ENCODE measurements around the gene BAZ2B.

The BAZ2B gene

DNA sequence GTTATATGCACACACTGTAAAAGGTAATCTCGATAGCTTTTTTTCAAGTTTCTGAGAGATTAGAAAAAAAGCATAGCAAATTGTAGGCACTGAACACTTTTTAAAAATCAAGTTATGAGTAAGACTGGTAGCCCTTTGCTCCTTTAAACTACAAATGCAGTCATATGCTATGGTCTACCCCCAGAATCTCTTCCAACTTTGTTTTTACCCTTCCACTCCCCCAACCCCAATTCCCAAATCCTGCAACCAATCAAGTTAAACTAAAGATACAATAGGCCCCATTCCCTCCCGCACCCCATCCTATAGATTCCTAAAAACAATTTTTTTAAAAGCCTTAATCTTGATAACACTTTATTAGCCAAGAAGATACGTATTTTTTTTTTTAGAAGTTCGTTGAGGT lies 752 bp upstream of the BAZ2B start:
- DNase-seq, result no peak

DNA sequence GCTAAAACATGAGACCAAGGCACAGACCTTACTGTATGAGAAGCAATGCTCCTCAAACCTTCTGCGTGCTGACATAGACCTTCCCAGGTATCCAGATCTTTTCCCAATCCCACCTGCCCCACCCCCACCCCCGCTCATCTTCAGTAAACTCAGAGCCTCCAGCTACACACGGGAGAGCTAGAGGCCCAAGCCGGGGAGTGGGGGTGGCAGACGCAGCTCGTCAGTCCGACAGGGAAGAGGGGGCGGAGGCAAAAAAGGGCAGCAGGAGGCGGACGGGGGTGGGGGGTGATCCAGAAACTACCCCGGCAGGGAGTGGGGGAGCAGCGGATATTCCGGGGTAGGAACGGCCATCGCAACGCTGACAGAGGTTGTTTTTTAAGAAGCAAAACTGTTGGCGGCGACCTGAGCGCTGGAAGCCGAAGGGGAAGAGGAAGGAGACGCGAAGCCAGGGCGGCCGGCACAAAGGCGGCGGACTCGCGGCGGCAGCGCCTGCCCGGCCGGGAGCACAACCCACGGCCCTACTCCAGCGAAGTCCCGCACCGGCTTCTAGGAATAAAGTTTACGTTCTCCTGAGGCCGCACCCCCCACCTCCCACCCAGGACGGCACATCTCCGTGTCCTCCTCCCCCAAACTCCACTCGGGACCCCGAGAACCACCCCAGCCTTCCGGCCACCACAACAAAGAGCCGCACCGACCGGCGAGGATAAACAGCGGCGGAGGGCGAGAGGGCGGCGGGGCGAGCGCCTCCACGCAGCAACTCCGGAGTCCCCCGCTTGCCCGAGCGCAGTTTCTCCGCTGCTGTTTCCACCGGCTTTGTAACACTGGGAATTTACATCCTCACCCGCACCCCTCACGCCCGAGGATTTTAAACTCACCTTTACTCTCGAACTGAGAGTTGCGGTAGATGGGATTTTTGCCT lies 722 bp downstream of the BAZ2B start:
- peak; percentile 40 to 90 (median 78) for DNase-seq

DNA sequence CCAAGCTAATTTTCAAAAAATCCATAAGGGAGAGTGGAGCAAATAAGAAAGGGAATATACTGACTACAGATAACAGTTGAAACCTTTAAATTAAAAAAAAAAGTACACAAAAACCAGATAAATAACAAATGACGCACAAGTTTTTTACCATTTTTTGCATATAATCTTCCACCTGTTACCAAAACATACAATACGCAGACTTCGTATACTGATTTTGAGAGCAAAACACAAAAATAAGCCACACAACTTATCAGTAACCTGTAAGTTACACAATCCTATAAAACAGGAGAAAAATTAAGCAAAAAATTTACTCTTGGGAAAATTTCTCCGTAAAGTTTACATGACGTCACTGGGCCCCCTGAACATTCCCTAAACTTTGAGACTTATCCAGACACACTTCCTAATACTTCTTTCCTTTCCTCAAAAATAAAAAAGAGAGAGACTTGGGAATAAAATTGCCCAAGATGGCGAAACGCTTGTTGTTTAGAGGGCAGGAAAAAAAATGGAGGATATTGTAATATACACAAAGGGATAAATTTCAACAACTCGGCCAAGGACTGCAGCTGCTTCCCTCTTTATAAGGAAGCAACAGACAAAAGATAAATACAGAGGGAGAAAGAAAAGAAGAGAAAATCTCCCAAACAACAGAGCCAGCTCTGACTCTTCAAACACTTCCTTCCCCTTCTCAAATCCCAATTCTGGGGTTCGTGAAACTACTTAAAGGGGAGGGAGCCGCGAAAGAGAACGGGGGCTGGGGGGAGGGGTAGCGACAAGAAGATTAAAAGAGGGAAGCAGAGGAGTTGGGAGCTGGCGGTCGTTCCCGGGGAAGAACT lies 1.6 kb downstream of the BAZ2B start:
- DNase-seq, result peak in 15 of 58 donors; percentile 53 to 87 (median 75)

DNA sequence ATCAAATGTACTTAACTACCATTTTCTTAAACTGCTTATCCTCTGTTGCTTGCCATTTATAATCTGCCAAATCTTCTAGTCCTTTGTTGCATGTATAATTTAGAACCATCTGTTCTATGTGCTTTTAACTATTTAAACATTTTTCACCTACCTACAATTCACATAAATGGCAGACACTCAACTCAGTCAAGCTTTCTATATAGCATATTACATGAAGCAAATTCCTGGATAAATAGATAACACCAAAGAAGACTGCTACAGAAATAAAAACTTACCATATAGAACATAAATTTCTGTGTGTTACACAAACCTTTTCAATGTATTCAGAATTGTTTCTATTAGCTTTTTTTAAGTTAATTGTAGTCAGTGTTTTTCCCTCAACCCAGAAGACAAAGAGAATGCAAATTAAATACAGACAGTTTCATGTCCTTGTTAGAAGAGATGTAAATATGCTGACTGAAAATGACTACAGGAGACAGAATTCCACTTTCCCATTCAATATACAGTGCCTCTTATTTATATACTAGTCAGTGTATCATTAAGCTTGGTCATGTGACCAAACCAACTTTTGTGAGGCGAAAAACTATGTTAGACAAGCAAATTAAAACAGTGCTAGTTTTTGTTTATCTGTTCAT lies 2.6 kb downstream of the BAZ2B start:
- DNase-seq, result peak in 1 of 58 donors; percentile 37

DNA sequence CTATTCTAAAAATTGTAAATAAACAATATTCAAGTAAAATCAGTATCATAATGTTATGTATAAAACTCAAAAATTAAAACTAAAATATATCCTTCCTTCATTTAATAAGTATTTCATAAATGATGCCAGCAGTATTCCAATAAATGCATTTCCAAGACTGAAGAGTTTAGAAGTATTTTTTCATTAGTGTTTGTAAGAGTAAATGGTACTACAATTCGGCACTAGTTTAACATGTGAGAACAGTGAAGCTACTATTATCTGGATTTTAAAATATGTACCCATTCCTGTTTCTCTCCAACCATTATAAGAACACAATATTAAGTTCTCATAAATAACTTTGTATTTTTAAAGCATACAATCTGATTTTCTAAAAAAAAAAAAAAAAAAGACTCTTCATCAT lies 3.3 kb downstream of the BAZ2B start:
- DNase-seq, result no peak

DNA sequence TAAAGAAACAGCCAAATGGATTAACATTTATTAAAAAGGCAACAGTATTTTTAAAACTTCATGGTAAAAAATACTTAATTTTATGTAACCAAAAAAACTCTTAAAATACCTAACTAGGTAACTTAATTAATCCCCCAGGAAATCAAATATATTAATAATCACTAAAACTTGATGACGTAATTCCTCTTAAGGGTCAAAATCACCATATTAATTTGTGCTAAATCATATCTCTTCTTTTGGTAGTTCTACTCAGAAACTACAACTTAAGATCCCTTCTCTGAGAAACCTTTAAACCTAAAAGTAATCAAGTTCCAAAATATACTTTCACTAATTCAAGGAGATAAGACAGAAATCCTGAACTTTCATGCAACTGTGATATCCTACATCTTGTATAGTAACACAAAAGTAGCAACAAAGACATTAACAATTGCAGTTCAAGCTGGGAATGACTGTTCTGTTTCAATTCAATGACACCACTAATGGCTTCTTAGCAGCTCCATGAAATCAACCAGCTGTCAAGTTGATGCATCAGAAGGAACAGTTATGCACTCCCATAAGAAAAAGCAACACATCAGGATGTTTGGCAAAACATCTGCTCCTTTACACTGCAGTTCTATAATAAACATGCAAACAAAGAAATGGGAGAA lies 4.0 kb downstream of the BAZ2B start:
- peak in 1 of 58 donors; percentile 6 for DNase-seq

DNA sequence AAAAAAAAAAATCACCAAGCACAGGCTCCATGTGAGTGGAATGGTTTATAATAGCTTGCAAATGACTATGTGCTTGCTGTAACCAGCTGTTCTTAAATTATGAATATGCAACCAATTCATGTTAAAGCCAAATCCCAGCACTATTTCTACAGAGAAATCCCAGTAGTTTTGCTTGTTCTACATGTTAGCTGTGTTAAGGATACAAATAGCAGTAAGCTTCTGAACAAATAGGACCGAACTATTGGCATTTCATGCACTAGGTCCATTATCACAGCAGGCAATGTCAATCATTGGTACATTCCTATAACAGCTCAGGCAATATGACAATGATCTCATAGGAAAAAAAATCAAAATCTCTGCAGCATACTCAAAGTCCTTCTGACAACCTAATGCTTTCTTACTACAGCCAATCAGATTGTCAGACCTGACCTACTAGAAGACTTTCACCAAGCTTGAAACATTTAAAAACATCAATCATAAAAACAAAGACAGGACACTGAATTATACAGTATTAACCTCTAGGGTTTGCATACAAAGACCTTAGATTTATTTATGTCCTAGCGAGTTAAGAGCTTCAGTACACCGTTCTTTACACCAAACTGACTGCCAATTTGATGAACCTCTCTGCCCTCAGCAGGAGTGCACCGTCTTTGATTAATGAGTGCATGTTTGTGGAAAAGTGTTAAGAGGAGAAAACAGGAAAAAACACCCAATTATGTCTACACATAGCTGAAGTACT lies 6.4 kb downstream of the BAZ2B start:
- no peak for DNase-seq

DNA sequence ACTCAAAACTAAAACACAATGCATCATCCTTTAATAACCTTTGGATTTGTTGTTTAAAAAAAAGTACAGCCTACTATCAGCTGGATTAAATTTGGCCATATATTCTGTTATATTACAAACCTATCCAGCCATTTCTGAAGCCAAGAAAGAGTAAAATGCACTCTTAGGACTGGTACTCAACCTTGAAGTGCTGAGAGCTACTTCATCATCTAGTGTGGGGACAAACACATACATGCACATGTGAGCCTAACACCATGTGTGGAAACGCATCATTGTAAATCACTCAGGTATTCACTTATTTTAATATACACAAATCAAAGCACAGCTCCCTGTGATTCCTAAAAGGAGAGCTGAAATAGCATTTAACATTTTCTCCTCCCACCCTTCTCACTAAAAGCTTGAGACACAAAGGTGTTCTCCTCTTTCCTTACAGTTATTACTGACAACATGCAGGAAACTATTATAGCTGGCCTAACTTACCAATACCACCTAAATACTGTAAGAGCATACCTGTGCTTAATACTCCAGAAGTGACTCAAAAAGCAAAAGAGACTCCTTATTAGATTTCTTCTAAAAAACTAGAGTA lies 7.5 kb downstream of the BAZ2B start:
- no peak for DNase-seq

DNA sequence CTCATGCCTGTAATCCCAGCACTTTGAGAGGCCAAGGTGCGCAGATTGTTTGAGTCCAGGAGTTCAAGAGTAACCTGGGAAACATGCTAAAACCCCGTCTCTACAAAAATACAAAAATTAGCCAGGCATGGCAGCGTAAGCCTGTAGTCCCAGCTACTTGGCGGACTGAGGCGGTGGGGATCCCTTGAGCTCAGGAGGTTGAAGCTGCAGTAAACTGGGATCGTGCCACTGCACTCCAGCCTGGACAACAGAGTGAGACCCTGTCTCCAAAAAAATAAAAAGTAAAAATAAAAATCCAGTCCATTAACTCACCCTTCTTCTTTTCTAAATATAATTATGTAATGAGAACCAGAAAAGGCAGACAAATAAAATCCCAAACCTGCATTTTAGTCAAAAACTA lies 8.2 kb downstream of the BAZ2B start:
- DNase-seq, result no peak

DNA sequence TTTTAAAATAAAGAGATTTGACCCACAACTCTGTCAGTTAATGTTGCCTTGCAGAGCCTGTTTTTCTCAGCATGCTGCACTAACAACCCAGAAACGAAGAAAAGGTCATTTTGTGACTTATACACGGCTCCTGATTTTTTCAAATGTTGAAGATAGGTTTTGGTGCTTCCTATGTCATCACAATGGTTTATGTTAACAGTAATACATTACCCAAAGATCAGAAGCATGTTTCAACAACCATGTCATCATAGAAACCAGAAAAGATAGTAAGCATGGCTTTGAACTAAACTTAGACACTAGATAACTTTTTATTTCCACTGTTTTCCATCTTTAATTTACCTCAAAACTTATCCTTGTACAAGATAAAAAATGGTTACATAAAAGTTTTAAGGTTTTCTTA lies 10.1 kb downstream of the BAZ2B start:
- DNase-seq, result no peak

DNA sequence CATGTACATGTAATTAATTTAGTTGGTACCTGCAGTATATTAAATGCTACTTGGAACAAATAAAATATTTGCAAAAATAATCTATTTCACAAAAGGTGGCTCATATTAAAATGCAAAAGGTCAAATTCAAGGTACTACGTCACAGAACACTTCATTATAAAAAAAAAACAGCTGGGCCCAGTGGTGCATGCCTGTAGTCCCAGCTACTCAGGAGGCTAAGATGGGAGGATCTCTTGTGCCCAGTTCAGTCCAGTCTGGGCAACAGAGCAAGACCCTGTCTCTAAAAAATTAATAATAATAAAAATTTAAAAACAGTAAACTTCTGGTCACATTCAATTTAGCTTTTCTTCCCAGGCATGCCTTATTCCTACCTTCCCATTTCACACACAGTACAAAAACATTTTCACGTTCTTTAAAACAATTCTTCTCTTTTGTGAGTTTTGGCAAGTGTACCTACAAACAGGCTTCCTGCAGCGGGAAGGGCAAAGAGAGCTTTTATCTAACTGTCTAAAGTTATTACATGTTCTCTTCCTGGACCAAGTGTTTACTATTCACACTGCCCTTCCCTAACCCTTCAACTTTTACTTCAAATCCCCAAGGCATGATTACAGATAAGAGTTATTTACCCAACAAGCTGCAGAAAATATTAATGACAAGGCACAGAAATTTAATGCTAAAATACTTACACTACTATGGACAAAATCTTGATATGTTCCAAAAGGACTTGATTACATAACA lies 10.7 kb downstream of the BAZ2B start:
- DNase-seq, result no peak

DNA sequence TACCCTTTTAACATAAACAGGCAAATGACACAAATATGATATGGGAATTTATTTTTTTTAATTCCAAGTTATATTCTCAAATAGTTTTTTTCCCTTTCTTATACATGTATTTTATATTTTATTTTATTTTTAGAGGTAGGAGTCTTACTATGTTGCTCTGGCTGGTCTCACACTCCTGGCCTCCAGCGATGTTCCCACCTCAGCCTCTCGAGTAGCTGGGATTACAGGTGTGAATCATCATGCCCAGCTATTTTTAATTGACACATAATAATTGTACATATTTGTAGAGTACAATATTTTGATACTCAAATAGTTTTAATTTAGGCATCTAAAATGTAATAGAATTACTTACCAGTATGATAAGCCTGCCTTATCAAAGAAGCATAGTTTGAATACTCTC lies 12.2 kb downstream of the BAZ2B start:
- DNase-seq, result no peak

DNA sequence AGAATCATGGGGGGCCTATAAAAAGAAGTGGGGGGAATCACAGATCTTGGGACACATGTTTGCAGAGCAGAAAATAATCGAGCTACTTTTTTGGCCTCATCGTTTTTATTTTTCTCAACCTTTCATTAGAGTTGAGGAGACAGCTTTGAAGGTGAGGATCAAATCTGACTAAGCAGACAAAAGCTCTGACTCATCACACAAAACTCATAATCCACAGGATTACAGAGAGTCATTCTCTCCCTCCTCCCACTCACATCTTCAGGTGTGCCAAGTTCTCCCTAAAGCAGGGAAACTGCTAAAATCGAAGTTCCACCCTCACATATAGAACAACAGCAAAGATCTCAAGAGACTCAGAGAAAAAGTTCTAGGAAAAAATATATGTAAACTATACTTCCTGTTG lies 15.6 kb downstream of the BAZ2B start:
- DNase-seq, result peak in 1 of 58 donors; percentile 17

DNA sequence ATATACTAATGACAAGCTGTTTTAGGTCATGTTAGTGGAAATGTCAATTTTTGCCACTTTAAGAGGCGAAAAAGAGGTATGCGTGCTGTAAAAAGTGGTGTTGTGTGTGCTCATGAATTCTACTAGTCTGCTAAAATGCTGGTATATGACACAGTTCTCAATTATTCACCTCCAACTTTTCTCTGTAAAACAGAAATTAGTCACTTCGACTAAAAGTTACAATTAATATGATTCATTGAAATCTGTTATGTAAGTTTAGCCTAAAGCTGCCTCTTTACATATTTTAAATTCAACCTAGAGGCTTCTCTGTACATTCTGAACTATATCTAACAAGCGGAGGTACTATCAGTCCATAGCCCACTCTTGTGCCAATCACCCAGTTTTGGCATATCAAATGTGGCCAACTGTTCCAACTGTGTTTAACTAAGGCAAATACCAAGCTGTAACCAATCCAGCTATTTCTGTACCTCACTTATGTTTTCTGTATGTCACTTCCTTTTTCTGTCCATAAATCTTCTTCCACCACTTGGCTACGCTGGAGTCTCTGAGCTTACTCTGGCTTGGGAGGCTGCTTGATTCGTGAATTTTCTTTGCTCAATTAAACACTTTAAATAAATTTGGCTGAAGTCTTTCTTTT lies 20.8 kb downstream of the BAZ2B start:
- peak in 3 of 58 donors; percentile 12 to 41 (median 20) for DNase-seq

DNA sequence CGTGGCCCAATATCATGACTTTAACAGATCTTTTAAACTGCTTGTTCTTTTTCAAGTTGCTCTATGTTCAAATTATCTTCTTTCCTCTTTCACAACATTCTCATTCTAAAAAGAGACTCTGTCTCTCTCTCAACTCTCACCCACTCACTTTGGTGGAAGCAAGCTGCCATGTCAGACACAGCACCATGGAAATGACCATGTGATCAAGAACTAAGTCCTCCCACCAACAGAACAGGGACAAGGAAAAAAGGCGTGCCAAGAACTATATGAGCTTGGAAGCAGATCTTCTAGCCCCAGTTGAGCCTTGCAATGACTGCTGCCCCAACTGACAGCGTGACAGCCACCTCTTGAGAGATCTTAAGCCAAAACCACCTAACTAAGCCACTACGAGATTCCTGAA lies 23.9 kb downstream of the BAZ2B start:
- peak in 14 of 58 donors; percentile 3 to 66 (median 16) for DNase-seq

DNA sequence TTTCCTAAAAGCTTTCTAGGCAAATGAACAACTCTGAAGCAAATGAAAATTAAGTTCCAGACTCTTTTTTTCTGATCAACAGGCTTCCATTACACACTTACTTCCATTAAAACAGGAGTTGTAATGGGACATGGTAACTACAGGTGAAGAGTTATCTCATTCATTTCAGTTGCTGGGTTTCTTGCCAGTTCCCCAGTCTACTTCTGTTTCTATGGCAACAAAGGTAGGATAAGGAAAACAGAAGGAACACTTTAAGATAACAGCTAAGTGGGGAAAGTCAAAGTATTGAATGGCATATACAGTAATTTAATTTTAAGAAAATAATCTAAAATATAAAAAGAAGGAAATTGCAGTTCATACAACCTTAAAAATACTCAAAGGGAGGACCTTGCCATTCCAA lies 25.1 kb downstream of the BAZ2B start:
- no peak for DNase-seq

DNA sequence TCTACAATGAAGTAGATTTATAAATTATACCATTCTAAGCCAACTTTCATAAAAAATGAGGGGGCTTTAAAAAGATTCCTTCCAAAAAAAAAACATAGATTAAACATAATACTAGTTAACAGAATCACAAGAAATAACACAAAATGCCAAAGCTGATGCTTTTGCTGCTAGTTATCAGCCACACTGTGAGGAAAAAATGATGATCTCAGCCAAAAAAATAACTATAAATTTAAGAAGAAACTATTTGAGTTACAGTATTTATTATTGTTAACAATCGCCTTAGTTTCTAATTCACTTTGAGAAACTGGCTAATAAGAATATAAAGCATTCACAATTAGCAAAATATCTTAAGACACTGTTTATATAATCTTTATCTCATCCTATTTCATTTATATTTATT lies 27.1 kb downstream of the BAZ2B start:
- DNase-seq, result no peak

DNA sequence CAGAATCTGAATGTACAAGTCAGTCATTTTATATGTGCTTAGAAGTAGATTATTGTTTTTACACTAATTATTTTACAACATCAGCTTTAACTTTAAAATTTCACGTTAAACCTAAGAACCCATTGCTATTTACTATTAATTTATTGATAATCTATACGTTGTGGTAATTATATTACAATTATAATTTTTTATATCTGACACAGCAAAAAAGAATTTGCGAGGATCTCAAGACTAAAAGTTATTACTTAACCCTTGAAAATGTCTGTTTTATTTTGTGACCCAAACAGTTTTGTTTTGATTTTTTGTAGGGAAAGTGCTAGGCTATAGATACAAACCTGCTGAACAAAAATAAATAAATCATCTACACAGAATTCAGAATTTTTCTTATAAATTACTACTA lies 30.3 kb downstream of the BAZ2B start:
- no peak for DNase-seq

DNA sequence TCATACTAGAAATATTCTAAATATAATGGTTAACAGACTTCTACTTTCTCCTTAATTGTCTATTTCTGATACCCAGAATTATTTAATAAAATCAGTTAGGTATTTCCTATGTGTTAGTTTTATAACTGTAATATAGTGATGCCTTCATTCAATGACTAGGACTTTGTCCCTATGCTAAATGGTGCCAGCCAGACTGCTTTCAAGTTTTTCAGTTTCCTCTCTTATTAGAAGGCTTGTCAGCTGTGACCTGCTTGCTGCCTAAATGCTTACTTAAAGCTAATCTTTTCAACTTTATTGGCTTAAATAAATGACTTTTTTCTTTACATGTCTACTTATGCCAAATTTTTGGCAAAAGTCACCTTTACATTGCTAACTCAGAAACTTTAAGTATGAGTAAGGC lies 30.7 kb downstream of the BAZ2B start:
- DNase-seq, result no peak

Measured in anterior cingulate cortex (tissue), 58 donors.